ENCODE data around the gene ASPDH. TPM values are rescaled to one million over a fixed set of nuclear protein-coding genes. Genes with fewer than 3 reads are reported as not detected.

ASPDH gene
- total RNA-seq, 1 experiment from 2014 or later, result not detected

- peaks cover 29 to 45% of the 10 kb centered on the region in 2 experiments for H3K4me1 Mint-ChIP-seq
- Histone ChIP-seq H2BK12ac (ENCODE audit: insufficient read length, low read depth, low read length) (no peak overlapping the region), H4K5ac (ENCODE audit: insufficient read length, low read depth, low read length) (no peak overlapping the region), H3K79me1 (ENCODE audit: insufficient read depth, low read depth, low read length, poor library complexity, severe bottlenecking) (no peaks in the 10 kb centered on the region), H3K27me3 (ENCODE audit: insufficient read depth, low read length) (peaks cover 14% of the 10 kb centered on the region; the same call in 1 of the 2 replicates), H2AFZ (ENCODE audit: low read length) (no peak overlapping the region), H3K4me1 (ENCODE audit: insufficient read depth, low read length) (peaks cover 4% of the 10 kb centered on the region; the same call in 1 of the 2 replicates), H3K23ac (ENCODE audit: insufficient read length, low read depth, low read length) (no peak overlapping the region), H3K9ac (ENCODE audit: extremely low read depth, insufficient read length, low read length) (no peak overlapping the region), H4K91ac (ENCODE audit: insufficient read length, low read depth, low read length) (no peak overlapping the region), H4K20me1 (ENCODE audit: control insufficient read depth, insufficient read depth, insufficient read length) (no peaks in the 10 kb centered on the region), H3K18ac (ENCODE audit: insufficient read length, low read depth, low read length) (no peak overlapping the region), H2AK5ac (ENCODE audit: insufficient read length, low read length) (no peak overlapping the region), H3K9me3 (ENCODE audit: control insufficient read depth, low read depth, low read length) (no peaks in the 10 kb centered on the region), H3K23me2 (ENCODE audit: insufficient read length, low read depth, low read length, poor library complexity, severe bottlenecking) (peaks cover 5% of the 10 kb centered on the region), H3K56ac (ENCODE audit: insufficient read length, low read depth, low read length) (no peak overlapping the region), H3K4me2 (ENCODE audit: insufficient read depth, insufficient read length, low read length) (peak overlapping the region; percentile 11), H4K8ac (replicated peaks; ENCODE audit: insufficient read length, low read depth, low read length) (no peak overlapping the region), H2BK5ac (ENCODE audit: insufficient read length, low read length) (no peak overlapping the region), H3K27ac (ENCODE audit: insufficient read length, low read depth, low read length) (no peak overlapping the region), H2BK20ac (ENCODE audit: low read depth, low read length, poor library complexity, severe bottlenecking) (no peak overlapping the region), H3K4ac (ENCODE audit: low read depth, low read length) (no peak overlapping the region), H2BK15ac (ENCODE audit: low read depth, low read length) (no peak overlapping the region), H3K14ac (ENCODE audit: insufficient read depth, low read length) (no peak overlapping the region; the same call in 1 of the 2 replicates), H2BK120ac (ENCODE audit: low read depth, low read length, poor library complexity, severe bottlenecking) (no peak overlapping the region), H3K79me2 (ENCODE audit: insufficient read depth, low read length) (no peaks in the 10 kb centered on the region), H3T11ph (ENCODE audit: low read length) (no peak overlapping the region)
- peaks cover 88% of the 10 kb centered on the region for H3K27me3 Mint-ChIP-seq (ENCODE audit: low read depth)
- H3K9me3 Mint-ChIP-seq, result peaks cover 6 to 17% of the 10 kb centered on the region in 2 experiments; a peak in 4 of 5 replicates
- DNase-seq, result peak; percentile 39
- no peak; the same call in 2 of the 3 replicates for TF ChIP-seq CTCF (conservative IDR thresholded peaks at IDR 0.05)
- H3K27ac Mint-ChIP-seq, result no peak overlapping the region
- peak overlapping the region in 1 of 2 experiments; percentile 22; a peak in 1 of 5 replicates for H3K4me3 Mint-ChIP-seq
- no CpG with 5 or more reads among the region's 12 CpGs for WGBS (ENCODE audit: extremely low coverage, insufficient read length, low lambda C conversion rate)
- H3K36me3 Mint-ChIP-seq (ENCODE audit: insufficient read depth in 1 of 3, low read depth in 3 of 3), result peaks cover 0 to 6% (median 3%) of the 10 kb centered on the region in 3 experiments; a peak in 5 of 7 replicates
Measured at GRCh38 chr19:50492303-50493052, 21.2 kb downstream of the ASPDH start.
